Colon (tissue), 2 donors: ENCODE results near the gene B4GALT7.

Experiments used
- FAIRE-seq: peaks from 2 replicates; lab custom pipeline; 2012; peaks lifted over from hg19 to GRCh38; lab: Jason Lieb, UNC
- donor health status: control.
- donor health status: control.

Gene B4GALT7

DNA sequence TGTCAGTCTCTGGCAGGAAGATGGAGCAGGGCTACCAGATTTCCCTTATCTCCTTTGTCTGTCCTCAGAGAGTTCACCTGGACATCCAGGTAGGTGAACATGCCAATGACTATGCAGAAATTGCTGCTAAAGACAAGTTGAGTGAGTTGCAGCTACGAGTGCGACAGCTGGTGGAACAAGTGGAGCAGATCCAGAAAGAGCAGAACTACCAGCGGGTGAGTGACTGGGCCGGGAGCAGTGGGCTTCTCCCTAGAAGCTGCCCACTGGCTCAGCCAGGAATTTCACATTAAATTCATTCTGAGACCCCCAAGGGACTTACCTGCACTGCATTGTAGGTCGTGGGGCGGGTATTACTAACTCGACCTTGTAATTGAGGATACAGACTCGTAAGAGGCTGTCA, 5.9 kb upstream of the B4GALT7 start:
- FAIRE-seq, result no peak

DNA sequence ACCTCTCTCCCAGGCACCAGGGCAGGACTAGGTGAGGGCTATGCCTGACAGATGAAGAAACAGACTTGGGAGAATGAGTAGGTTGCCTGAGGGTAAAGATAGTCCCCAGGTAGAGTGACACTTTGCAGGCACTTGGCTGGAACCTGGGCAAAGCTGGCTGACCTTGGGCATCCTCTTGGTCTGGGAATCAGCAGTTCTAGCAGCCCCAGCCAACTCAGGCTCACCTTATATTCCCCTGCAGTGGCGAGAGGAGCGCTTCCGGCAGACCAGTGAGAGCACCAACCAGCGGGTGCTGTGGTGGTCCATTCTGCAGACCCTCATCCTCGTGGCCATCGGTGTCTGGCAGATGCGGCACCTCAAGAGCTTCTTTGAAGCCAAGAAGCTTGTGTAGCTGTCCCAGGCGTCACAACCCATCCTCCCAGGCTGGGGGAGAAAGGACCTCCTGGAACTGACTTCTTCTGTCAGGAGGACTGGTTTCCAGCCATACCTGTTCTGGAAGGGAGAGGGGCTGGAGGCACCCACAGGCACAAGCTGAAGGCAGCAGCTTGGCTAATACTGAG, 4.8 kb upstream of the B4GALT7 start:
- no peak for FAIRE-seq

DNA sequence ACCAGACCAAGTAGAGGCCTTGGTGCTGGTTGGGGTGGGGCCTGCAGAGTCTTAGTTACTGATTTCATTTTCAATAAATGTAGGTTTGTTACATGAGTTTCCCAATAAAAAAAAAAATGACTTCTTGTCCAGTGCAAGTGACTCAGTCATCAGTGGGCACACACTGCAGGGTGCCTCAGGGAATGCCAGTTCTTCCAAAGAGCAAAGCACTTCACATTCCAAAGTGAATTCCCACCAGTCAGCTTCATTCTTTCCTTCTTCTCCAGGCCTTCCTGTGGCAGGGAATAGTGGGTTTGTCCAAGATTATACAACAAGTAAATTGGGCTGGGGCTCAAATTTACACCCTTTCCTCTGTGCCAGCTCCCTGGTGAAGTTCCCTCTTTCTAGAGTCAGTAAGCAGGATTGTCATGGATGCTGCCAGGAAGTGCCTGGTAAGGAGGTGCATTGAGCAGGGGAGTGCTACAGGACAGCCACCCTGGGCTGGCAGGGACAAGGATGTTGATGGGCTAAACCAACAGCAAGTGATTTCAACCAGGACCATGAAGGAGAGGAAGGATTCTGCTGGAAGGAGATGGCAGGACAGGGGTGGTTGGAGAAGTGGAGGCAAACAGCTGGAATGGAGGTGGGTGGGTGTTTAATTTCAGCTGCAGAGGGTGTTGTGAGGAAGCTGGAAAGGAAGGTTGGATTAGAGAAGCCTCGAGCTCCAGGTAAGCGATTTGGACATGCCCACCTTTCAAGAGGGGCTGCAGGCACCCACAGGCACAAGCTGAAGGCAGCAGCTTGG, 3.7 kb upstream of the B4GALT7 start:
- FAIRE-seq, result no peak

DNA sequence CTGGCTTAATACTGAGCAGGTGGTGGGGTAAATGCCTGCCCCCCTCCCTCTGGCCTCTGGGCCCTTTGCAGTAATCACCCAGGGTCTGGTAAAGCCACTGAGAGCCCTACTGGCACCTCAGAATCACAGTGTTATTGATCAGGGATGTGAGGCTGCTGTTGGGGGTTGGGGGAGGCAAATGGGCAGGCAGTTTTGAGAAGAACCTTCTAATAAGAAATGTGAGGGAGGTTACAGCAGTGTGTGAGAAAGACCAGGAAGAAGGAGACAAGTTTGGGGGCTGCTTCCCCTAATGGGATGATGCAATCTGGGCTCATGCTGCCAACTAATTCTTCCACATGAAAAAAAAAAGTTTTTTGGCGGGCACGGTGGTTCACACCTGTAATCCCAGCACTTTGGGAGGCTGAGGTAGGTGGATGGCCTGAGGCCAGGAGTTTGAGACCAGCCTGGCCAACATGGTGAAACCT, 3.1 kb upstream of the B4GALT7 start:
- FAIRE-seq, result no peak

DNA sequence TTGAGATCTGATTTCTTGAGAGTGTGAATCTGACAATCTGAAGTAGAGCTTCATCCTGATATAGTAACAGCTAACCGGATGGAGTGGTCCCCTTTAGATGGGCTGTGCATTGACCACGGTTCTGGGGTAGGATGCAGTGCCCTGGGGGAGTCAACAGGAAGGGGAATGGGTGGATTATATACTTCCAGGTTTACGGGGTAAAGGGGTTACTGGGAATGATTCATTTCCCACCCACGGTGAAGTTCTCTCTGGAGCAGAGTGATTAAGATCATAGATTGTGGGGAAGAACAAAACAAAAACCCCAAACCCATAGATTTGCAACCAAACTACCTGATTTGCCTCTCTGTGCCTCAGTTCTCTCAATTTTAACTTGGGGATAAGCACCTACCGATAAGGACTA, 1.5 kb upstream of the B4GALT7 start:
- no peak for FAIRE-seq

DNA sequence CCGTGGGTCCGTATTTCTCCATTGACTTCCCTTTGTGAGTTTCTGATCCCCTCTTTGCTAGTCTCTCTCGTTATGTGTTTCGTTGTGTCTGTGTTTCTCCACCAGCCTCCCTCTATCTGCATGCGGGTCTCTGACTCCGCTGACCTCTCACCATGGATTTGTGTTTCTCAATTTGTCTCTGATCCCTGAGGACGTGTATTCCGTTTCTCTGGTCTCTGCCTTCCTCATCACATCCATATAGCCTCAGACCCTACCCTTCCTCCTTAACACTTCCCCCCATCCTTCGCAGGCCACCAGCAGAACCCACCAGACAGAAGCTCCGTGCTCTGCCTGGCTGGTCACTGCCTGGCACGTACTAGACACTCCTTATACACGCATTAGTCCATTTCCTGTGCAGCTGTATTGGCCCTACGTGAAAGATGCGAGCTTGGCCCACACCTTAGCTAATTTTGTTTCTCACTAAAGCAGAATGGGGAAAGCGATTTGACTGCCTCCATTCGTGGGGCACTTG, 631 bp downstream of the B4GALT7 start:
- no peak for FAIRE-seq

DNA sequence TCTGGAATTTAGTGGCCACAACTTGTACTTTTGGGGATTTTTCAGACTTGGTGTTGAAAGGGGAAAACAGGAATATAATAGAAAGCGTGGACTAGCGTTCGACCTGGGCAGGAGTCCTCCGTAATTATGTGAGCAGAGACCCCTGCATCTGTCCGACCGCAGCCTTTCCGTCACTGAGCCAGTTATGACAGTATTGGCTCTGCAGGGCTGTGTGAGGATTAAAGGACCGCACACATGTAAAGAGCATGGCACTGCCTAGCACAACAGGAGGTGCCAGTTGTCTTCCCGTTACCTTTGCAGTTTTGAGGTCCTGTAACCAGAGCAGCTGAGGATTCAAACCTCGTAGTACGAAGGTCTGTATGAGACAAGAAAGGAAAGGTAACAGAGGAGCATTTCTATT, 1.2 kb downstream of the B4GALT7 start:
- FAIRE-seq, result no peak

DNA sequence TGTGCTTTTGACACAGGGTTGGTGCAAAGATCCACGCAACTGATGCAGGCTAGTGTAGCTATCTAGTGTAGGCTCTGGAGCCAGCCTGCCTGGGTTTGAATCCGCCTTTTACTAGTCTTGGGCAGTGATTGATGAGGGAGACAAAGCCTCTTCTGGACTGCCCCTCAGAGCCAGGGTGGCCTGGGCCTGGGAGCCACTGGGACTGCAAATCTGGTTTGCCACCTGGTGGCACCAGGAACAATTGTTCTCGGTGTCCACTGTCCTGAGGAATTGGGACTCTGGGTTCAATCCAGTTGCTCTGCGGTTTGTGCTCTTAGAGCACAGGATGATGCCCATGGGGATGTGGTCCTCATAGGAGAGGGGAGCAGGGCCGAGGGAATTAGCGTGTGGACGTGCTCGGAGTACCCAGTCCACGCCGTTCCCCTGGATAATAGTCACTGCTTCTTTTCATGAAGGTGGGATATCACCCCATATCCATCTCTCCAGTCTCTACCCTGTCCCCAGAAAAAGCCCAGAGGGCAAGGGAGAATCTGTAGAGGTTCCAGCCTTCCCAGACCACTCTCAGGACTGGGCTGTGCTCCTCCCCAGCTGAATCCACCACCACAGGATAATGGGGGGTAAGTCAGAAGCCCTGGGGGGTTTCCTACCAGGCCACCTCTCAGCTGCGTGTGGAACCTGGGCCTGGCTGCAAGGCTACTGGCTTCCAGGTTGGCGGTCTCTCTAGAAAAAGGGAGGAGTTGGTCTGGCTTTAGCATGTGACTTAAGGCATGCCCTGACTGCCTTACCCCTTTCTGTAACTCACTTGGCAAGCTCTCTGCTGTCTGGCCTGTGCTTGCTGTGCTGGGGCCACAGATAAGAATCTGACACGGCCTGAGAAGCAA, 1.9 kb downstream of the B4GALT7 start:
- no peak for FAIRE-seq

DNA sequence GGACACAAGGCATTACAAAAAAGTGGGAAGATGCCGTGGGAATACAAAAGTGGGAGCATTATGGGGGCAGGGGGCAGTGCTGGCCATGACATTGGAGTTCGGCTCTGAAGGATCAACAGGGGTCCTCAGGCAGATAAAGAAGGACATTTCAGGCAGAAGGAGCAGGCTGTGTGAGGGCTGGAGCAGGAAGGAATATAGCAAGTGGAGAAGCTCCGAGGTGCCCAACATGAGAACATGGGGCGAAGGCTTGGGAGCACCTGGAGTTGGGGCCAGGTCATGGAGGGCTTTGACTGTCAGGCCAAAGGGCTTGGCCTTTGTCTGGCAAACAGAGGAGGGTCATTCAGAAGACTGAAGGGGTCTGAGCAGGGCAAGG, 2.5 kb downstream of the B4GALT7 start:
- no peak for FAIRE-seq

DNA sequence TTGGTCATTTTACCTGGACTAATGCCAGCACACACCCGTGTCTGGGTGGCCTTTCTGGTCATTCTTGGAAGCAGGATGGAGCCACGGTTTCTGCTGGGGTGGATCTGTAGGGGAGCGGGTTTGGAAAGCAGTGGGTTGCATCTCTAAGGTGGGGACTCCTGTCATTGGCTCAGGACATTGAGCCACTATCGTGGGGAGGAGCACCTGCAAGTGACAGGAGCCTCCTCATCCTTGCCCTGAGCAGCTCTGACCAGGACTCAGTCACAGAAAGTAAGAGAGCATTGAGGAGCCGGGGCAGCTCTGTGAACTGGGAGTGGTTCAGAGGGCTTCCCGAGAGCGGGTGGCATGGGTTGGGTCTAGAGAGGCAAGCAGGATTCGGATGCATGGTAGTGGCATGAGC, 3.7 kb downstream of the B4GALT7 start:
- no peak for FAIRE-seq

DNA sequence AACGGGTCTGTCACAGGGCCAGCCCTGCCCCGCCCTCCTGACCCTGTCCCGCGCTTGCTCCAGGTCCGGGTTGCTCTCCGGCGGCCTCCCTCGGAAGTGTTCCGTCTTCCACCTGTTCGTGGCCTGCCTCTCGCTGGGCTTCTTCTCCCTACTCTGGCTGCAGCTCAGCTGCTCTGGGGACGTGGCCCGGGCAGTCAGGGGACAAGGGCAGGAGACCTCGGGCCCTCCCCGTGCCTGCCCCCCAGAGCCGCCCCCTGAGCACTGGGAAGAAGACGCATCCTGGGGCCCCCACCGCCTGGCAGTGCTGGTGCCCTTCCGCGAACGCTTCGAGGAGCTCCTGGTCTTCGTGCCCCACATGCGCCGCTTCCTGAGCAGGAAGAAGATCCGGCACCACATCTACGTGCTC, 4.2 kb downstream of the B4GALT7 start:
- no peak for FAIRE-seq

DNA sequence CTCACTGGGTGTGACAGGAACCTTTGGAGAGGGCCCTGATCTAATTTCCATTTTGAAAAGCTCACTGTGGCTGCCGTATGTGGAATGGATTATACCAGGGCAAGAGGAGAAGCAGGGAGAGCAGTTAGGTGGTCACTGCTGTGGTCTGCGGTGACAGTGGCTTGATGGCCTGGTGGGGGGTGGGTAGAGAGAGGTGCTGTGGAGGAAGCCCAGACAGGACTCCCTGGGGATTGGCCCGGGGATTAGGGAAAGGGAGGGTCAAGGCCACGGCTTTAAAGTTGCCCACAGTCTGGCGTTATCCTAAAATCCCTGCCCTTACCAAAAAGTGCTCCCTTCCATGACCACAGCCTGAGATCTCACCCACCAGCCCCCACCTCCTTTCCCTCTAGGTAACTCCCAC, 4.7 kb downstream of the B4GALT7 start:
- no peak for FAIRE-seq

DNA sequence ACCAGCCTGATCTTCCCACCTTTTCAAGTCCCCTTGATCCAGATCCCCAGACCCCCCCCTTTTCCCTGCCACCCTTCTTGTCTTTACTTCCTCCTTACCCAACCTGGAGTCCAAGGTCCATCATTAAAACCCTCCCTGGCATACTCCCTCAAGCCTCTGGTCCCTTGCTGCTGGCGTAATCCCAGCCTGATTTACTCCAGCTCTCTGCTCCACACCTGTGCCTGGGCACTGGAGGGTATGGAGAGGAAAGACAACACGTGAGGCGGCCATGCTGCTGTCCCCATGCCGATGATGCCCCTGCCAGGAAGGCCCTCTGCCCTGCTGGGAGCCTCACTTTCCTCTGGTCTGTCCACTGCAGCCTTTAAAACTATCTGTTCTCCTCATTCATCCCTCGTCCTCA, 5.1 kb downstream of the B4GALT7 start:
- no peak for FAIRE-seq

DNA sequence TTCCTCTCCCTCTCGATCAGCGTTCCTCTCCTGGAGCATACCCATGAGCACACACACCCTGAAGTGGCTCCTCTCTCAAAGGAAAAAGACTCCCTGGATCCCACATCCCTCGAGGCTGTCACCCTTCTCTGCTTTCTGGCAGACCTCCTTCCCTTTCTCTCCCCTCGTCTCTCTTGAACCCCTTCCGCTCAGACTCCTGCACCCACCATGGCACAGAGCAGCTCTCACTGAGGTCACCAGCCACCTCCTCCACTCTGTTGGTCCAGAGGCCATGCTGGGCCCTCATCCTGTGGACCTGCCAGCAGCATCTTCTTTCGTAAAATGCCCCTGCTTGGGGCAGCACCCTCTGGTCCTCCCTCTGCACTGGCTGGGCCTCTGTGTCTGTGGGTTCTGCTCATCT, 5.7 kb downstream of the B4GALT7 start:
- no peak for FAIRE-seq

DNA sequence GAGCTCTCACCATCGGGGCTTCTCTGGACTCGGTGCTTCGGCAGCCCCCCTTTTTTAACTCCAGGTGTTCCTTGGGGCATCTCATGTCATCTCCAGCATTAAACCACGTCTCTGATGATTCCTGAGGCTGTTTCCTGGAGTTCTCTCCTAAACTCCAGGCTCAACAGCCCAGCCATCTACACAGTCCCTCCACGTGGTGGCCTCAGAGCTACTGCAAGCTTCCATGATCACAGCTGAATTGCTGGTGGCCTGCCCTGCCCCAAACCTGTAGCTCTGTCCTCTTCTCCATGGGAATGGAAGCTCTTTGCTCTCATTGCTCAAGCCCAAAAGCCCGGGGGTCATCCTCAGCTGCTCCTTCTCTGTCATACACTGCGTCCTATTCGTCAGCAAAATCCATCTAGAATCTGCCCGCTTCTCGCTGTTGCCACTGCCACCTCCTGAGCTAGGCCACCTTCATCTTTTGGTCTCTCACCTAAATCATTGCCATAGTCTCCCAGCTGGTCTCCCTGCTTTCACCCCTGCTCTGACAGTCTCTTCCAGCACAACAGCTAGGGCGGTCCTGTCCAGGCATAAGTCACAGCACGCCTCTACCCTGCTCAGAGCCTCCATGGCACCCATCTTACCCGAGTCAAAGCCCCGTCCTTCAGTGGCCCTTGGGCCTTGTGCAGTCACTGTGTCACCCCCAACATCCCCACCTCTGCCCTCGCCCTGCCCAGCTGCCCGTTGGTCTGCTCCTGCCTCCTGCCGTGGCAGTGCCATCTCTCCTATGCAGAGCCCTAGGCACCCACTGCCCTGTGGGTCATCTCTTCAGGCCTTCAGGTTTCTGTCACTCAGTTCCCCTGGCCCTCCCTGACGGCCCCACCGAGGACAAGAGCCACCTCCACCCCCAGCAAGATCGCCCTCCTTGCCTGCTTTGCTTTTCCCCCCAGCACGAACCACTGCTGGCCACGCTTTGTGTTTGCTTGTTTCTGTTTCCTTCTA, 6.4 kb downstream of the B4GALT7 start:
- no peak for FAIRE-seq

DNA sequence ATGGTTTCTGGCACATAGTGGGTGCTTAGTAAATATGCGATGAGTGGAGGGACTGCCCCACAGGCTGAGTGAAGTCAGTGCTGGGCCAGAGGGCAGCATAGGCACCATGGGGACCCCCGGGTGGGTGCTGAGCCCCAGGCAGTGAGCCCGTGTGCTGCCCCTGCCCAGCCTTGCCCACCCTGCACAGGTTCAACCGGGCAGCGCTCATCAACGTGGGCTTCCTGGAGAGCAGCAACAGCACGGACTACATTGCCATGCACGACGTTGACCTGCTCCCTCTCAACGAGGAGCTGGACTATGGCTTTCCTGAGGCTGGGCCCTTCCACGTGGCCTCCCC, 7.2 kb downstream of the B4GALT7 start:
- FAIRE-seq, result no peak

DNA sequence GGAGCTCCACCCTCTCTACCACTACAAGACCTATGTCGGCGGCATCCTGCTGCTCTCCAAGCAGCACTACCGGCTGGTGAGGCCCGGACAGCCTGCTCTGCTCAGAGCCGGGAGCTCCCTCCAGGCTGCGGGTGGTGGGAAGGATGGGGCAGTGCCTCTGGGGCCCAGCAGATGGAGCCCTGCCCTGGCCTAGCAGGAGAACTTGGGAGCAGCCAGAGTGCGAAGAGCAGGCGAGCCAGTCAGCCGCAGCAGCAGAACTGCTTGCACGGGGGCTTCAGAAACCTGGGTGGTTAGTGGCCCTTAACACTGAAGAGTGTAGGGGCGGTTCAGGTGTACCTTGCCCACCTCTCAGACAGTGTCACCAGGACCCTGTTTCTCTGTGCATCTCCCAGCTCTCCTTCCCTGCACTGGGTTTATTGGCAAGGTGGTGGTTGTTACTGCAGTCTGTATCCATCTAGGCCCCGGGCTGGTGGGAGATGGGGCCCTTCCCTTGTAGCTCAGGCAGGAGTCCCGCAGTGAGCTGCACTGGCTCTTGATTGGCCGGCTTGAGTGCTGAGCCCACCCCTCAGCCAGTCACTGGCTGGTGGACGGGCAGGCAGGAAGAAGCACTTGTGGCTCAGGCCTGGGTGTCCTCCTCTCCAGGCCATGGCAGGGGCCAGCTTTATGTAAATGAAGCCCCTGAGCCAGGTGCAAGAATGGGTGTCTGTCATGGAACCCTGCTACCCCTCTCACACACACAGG, 7.7 kb downstream of the B4GALT7 start:
- no peak for FAIRE-seq

DNA sequence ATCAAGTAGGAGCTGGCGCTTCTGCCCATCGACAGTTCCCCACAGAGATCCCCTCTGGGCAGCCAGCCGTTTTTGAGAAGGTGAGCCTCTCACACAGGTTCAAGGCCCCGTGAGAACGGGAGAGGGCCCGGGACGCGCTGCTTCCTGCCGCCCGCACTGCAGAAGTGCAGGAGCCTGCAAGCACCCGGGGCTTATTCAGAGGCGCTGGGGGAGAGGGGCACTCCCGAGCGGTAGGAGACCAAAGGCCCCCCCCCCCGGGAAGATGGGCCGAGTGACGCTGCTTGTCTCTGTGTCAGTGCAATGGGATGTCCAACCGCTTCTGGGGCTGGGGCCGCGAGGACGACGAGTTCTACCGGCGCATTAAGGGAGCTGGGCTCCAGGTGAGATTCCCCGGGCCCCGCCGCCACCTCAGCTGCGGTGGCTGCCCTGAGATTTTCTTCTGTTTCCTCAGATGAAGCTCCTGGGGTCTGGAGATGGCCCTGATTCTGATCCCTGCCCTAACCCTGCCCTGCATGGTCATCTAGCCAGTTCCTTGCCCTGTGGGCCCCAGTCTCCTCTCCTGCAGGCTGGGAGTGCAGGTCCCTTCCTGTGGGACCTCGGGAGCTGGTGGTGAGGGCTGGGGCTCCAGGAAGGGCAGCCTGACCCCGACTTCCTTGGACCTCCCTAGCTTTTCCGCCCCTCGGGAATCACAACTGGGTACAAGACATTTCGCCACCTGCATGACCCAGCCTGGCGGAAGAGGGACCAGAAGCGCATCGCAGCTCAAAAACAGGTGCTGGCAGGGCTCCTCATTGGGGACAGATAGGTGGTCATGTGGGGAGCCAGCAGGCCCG, 8.5 kb downstream of the B4GALT7 start:
- no peak for FAIRE-seq

DNA sequence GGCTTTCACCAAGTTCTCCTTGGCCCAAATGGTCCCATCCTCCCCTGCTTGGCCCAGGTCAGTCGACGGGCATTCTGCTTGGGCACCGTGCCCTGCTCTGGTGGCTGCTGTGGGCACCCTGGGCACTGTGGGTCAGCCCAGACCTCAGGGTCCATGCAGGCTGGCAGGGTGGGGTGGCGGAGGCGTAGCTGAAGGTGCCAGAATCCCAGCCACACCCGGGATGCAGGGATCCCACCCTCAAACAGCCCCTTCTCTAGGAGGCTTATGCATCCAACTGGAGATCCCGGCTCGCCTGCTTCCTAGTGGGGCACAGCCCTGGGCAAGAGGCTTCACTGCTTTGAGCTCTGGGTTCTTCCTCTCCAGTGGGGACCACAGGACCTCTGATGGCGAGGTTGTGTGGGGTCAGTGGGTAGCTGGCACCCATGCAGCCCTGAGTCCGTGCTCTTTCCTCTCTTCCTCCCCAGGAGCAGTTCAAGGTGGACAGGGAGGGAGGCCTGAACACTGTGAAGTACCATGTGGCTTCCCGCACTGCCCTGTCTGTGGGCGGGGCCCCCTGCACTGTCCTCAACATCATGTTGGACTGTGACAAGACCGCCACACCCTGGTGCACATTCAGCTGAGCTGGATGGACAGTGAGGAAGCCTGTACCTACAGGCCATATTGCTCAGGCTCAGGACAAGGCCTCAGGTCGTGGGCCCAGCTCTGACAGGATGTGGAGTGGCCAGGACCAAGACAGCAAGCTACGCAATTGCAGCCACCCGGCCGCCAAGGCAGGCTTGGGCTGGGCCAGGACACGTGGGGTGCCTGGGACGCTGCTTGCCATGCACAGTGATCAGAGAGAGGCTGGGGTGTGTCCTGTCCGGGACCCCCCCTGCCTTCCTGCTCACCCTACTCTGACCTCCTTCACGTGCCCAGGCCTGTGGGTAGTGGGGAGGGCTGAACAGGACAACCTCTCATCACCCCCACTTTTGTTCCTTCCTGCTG, 9.4 kb downstream of the B4GALT7 start:
- no peak for FAIRE-seq
